ENCODE results near the gene NPAP1. TPM values are rescaled to one million over a fixed set of nuclear protein-coding genes. Genes with fewer than 3 reads are reported as not detected.
"Not testable (repeated sequence)": the region's sequence is repeated elsewhere in the genome, so short reads cannot be mapped to it uniquely, and the experiment has no call there.

The NPAP1 gene
- total RNA-seq = not detected

GRCh38 chr15:24675332-24676144 is at the start of gene NPAP1:
NPAP1 (plus strand) TSS chr15:24675775; CDS start chr15:24675868, 93 bp downstream.
- ATAC-seq (ENCODE audit: low read depth) = no peak
- H3K9me3 Mint-ChIP-seq = peaks cover 11% of the 10 kb centered on the region
- POLR2A ChIA-PET = no interaction called here
- H3K4me3 Mint-ChIP-seq = no peak within 1 kb of the TSS
- H3K27ac Mint-ChIP-seq = no peak within 1 kb of the TSS
- no peaks in the 10 kb centered on the region for H3K36me3 Mint-ChIP-seq
- H3K4me1 Mint-ChIP-seq = no peaks in the 10 kb centered on the region
- H3K27me3 Mint-ChIP-seq = no peaks in the 10 kb centered on the region
- DNase-seq = no peak

GRCh38 chr15:24627443-24627842 is 48.1 kb upstream of the NPAP1 start:
- no peak overlapping the region for H3K27ac Mint-ChIP-seq
- H3K36me3 Mint-ChIP-seq = no peaks in the 10 kb centered on the region
- H3K4me1 Mint-ChIP-seq = no peaks in the 10 kb centered on the region
- peaks cover 10% of the 10 kb centered on the region for H3K9me3 Mint-ChIP-seq
- H3K4me3 Mint-ChIP-seq = no peak overlapping the region
- ATAC-seq (ENCODE audit: low read depth) (no peak), DNase-seq (no peak)
- POLR2A ChIA-PET = no interaction called here
- H3K27me3 Mint-ChIP-seq = no peaks in the 10 kb centered on the region

- H3K27ac Mint-ChIP-seq = no peak overlapping the region
- POLR2A ChIA-PET = no interaction called here
- H3K4me1 Mint-ChIP-seq = no peaks in the 10 kb centered on the region
- H3K4me3 Mint-ChIP-seq = no peak overlapping the region
- H3K9me3 Mint-ChIP-seq = peaks cover 16% of the 10 kb centered on the region
- H3K27me3 Mint-ChIP-seq = no peaks in the 10 kb centered on the region
- no peak for ATAC-seq (ENCODE audit: low read depth)
- no peak for DNase-seq
- H3K36me3 Mint-ChIP-seq = no peaks in the 10 kb centered on the region
Measured at GRCh38 chr15:24633082-24633481, 42.5 kb upstream of the NPAP1 start.

- H3K4me3 Mint-ChIP-seq; ATAC-seq (ENCODE audit: low read depth); DNase-seq; H3K36me3 Mint-ChIP-seq; H3K27me3 Mint-ChIP-seq; H3K4me1 Mint-ChIP-seq; H3K27ac Mint-ChIP-seq; POLR2A ChIA-PET: not testable (repeated sequence)
- H3K9me3 Mint-ChIP-seq = peaks cover 29% of the 10 kb centered on the region
Measured at GRCh38 chr15:24639412-24639811, 36.2 kb upstream of the NPAP1 start.

GRCh38 chr15:24645627-24646026 is 29.9 kb upstream of the NPAP1 start:
- DNase-seq (no peak), ATAC-seq (ENCODE audit: low read depth) (no peak)
- Mint-ChIP-seq H3K27ac (no peak overlapping the region), H3K27me3 (no peaks in the 10 kb centered on the region), H3K36me3 (no peaks in the 10 kb centered on the region), H3K4me1 (no peaks in the 10 kb centered on the region), H3K9me3 (peaks cover 19% of the 10 kb centered on the region), H3K4me3 (no peak overlapping the region)
- POLR2A ChIA-PET = no interaction called here

- DNase-seq = no peak
- Mint-ChIP-seq H3K27me3 (no peaks in the 10 kb centered on the region), H3K27ac (no peak overlapping the region), H3K9me3 (peaks cover 11% of the 10 kb centered on the region), H3K36me3 (no peaks in the 10 kb centered on the region), H3K4me1 (no peaks in the 10 kb centered on the region), H3K4me3 (no peak overlapping the region)
- POLR2A ChIA-PET = no interaction called here
- no peak for ATAC-seq (ENCODE audit: low read depth)
Measured at GRCh38 chr15:24659622-24660021, 16.0 kb upstream of the NPAP1 start.

GRCh38 chr15:24662991-24663390 is 12.6 kb upstream of the NPAP1 start:
- DNase-seq = no peak
- no peaks in the 10 kb centered on the region for H3K36me3 Mint-ChIP-seq
- no peaks in the 10 kb centered on the region for H3K4me1 Mint-ChIP-seq
- no peak overlapping the region for H3K4me3 Mint-ChIP-seq
- H3K27me3 Mint-ChIP-seq = no peaks in the 10 kb centered on the region
- POLR2A ChIA-PET = no interaction called here
- no peak for ATAC-seq (ENCODE audit: low read depth)
- H3K9me3 Mint-ChIP-seq = peaks cover 6% of the 10 kb centered on the region
- no peak overlapping the region for H3K27ac Mint-ChIP-seq

GRCh38 chr15:24676431-24676830 is 856 bp downstream of the NPAP1 start:
- no peaks in the 10 kb centered on the region for H3K36me3 Mint-ChIP-seq

GRCh38 chr15:24678485-24678884 is 2.9 kb downstream of the NPAP1 start:
- Mint-ChIP-seq H3K27ac (no peak overlapping the region), H3K4me3 (no peak overlapping the region), H3K4me1 (no peaks in the 10 kb centered on the region), H3K36me3 (no peaks in the 10 kb centered on the region), H3K9me3 (peaks cover 11% of the 10 kb centered on the region), H3K27me3 (no peaks in the 10 kb centered on the region)
- no peak for DNase-seq
- no peak for ATAC-seq (ENCODE audit: low read depth)
- POLR2A ChIA-PET = no interaction called here

More at GRCh38 chr15:24676431-24676830, 856 bp downstream of the NPAP1 start:
- DNase-seq (no peak), ATAC-seq (ENCODE audit: low read depth) (no peak)
- no peaks in the 10 kb centered on the region for H3K27me3 Mint-ChIP-seq
- H3K4me1 Mint-ChIP-seq = no peaks in the 10 kb centered on the region
- H3K27ac Mint-ChIP-seq = no peak overlapping the region
- H3K4me3 Mint-ChIP-seq = no peak overlapping the region
- H3K9me3 Mint-ChIP-seq = peaks cover 11% of the 10 kb centered on the region
- POLR2A ChIA-PET = no interaction called here

GRCh38 chr15:24682002-24682401 is 6.4 kb downstream of the NPAP1 start:
- Mint-ChIP-seq H3K9me3 (peaks cover 10% of the 10 kb centered on the region), H3K4me1 (no peaks in the 10 kb centered on the region), H3K27me3 (no peaks in the 10 kb centered on the region), H3K36me3 (no peaks in the 10 kb centered on the region), H3K4me3 (no peak overlapping the region), H3K27ac (no peak overlapping the region)
- DNase-seq (no peak), ATAC-seq (ENCODE audit: low read depth) (no peak)
- POLR2A ChIA-PET = no interaction called here

GRCh38 chr15:24682905-24683304 is 7.3 kb downstream of the NPAP1 start:
- H3K36me3 Mint-ChIP-seq; H3K4me1 Mint-ChIP-seq; ATAC-seq (ENCODE audit: low read depth); POLR2A ChIA-PET; H3K4me3 Mint-ChIP-seq; H3K27me3 Mint-ChIP-seq; H3K9me3 Mint-ChIP-seq; DNase-seq; H3K27ac Mint-ChIP-seq: not testable (repeated sequence)

- ATAC-seq (ENCODE audit: low read depth) (no peak), DNase-seq (no peak)
- Mint-ChIP-seq H3K36me3 (no peaks in the 10 kb centered on the region), H3K27me3 (no peaks in the 10 kb centered on the region), H3K4me1 (no peaks in the 10 kb centered on the region), H3K27ac (no peak overlapping the region), H3K4me3 (no peak overlapping the region), H3K9me3 (peaks cover 4% of the 10 kb centered on the region)
- POLR2A ChIA-PET = no interaction called here
Measured at GRCh38 chr15:24683736-24684135, 8.2 kb downstream of the NPAP1 start.

GRCh38 chr15:24684313-24684712 is 8.7 kb downstream of the NPAP1 start:
- ATAC-seq (ENCODE audit: low read depth) (no peak), DNase-seq (no peak)
- Mint-ChIP-seq H3K27me3 (no peaks in the 10 kb centered on the region), H3K9me3 (peaks cover 4% of the 10 kb centered on the region), H3K4me1 (no peaks in the 10 kb centered on the region), H3K27ac (no peak overlapping the region), H3K4me3 (no peak overlapping the region), H3K36me3 (no peaks in the 10 kb centered on the region)
- POLR2A ChIA-PET = no interaction called here

- Mint-ChIP-seq H3K27ac (no peak overlapping the region), H3K36me3 (no peaks in the 10 kb centered on the region), H3K4me1 (no peaks in the 10 kb centered on the region), H3K4me3 (no peak overlapping the region), H3K27me3 (no peaks in the 10 kb centered on the region), H3K9me3 (peaks cover 6% of the 10 kb centered on the region)
- DNase-seq = no peak
- no peak for ATAC-seq (ENCODE audit: low read depth)
- POLR2A ChIA-PET = no interaction called here
Measured at GRCh38 chr15:24696201-24696600, 20.6 kb downstream of the NPAP1 start.
